ENCODE data around the gene METTL23. TPM values are rescaled to one million over a fixed set of nuclear protein-coding genes. Genes with fewer than 3 reads are reported as not detected.

METTL23 gene
- polyA plus RNA-seq, 3 donors = 37.9 to 71.3 (median 56.5) TPM

GRCh38 chr17:76740329-76741118, 13.9 kb downstream of the METTL23 start:
- H3K27ac ChIP-seq (ENCODE audit: low read depth in 1 of 2, low read length in 2 of 2) = no peak overlapping the region
- peaks cover 16% of the 10 kb centered on the region for H4K20me1 ChIP-seq (ENCODE audit: insufficient read depth, low read length)
- no peak overlapping the region for H2AFZ ChIP-seq (ENCODE audit: insufficient read depth, low read depth, low read length, poor library complexity, severe bottlenecking)
- 100% methylated on average over 1 of the region's 5 CpGs for WGBS (ENCODE audit: insufficient coverage)
- peaks cover 14 to 18% of the 10 kb centered on the region in 2 donors for H3K4me1 ChIP-seq (ENCODE audit: control insufficient read depth in 1 of 2, insufficient read depth in 2 of 2, low read length in 2 of 2)
- intact Hi-C loops (cut with micrococcal nuclease) = no loop called here
- no peak for DNase-seq
- peaks cover 36 to 53% of the 10 kb centered on the region in 2 donors for H3K36me3 ChIP-seq (replicated peaks in 1 of 2; ENCODE audit: control insufficient read depth in 1 of 2, insufficient read depth in 2 of 2, low read length in 2 of 2)
- no peak overlapping the region for H3K4me3 ChIP-seq (replicated peaks in 1 of 3; ENCODE audit: low read depth in 2 of 3, low read length in 3 of 3)
- TF ChIP-seq, protein P1, sequence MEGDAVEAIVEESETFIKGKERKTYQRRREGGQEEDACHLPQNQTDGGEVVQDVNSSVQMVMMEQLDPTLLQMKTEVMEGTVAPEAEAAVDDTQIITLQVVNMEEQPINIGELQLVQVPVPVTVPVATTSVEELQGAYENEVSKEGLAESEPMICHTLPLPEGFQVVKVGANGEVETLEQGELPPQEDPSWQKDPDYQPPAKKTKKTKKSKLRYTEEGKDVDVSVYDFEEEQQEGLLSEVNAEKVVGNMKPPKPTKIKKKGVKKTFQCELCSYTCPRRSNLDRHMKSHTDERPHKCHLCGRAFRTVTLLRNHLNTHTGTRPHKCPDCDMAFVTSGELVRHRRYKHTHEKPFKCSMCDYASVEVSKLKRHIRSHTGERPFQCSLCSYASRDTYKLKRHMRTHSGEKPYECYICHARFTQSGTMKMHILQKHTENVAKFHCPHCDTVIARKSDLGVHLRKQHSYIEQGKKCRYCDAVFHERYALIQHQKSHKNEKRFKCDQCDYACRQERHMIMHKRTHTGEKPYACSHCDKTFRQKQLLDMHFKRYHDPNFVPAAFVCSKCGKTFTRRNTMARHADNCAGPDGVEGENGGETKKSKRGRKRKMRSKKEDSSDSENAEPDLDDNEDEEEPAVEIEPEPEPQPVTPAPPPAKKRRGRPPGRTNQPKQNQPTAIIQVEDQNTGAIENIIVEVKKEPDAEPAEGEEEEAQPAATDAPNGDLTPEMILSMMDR (IDR thresholded peaks at IDR 0.05) = no peak
- no peaks in the 10 kb centered on the region for H3K9me3 ChIP-seq (replicated peaks in 1 of 2; ENCODE audit: control insufficient read depth in 1 of 2, insufficient read depth in 1 of 2, low read length in 2 of 2)
- peaks cover 35% of the 10 kb centered on the region for H3K79me2 ChIP-seq (ENCODE audit: insufficient read depth, low read length)
- no peaks in the 10 kb centered on the region for H3K27me3 ChIP-seq (ENCODE audit: control insufficient read depth in 2 of 2, insufficient read depth in 2 of 2, low read length in 2 of 2)
- Mint-ChIP-seq H3K27ac (peak overlapping the region in 1 of 7 donors; percentile 2), H3K36me3 (peaks cover 43 to 53% of the 10 kb centered on the region in 2 donors), H3K4me1 (peaks cover 15% of the 10 kb centered on the region), H3K27me3 (ENCODE audit: low read depth in 3 of 3) (peaks cover 0 to 2% (median 0%) of the 10 kb centered on the region in 3 donors), H3K9me3 (peaks cover 0 to 2% (median 0%) of the 10 kb centered on the region in 7 donors), H3K4me3 (no peak overlapping the region)
- H3K4me2 ChIP-seq (replicated peaks; ENCODE audit: extremely low read depth, low read length, poor library complexity, severe bottlenecking) = no peak overlapping the region
- no peak overlapping the region for H3K9ac ChIP-seq (ENCODE audit: insufficient read depth, low read length, poor library complexity, severe bottlenecking)

DNA sequence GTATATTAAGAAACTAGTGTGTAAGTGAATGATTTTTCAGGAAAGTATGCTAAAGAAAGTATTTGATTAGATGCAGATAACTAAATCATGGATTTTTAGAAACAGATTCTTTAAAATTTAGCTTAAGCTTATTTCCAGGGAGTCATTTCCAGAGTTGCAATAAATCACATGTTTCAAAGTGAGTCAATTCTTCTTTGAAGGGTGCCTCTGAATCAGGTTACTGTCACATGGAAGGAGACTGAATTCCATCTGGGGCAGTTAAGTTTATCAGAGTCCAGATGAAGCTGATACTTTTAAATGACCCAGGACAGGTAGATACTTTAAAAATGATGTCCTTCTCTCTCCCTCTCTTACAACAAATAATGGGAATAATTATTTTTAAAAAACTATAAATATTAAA, 16.3 kb downstream of the METTL23 start:
- H3K4me1 Mint-ChIP-seq = peaks cover 13% of the 10 kb centered on the region
- intact Hi-C loops (cut with micrococcal nuclease) = no loop called here
- H2AFZ ChIP-seq (ENCODE audit: insufficient read depth, low read depth, low read length, poor library complexity, severe bottlenecking) = no peak overlapping the region
- no peaks in the 10 kb centered on the region for H3K9me3 Mint-ChIP-seq
- no peaks in the 10 kb centered on the region for H3K9me3 ChIP-seq (replicated peaks in 1 of 2; ENCODE audit: control insufficient read depth in 1 of 2, insufficient read depth in 1 of 2, low read length in 2 of 2)
- peaks cover 18% of the 10 kb centered on the region for H3K79me2 ChIP-seq (ENCODE audit: insufficient read depth, low read length)
- peaks cover 51 to 70% of the 10 kb centered on the region in 2 donors for H3K36me3 Mint-ChIP-seq
- no peak for DNase-seq
- H3K4me3 ChIP-seq (replicated peaks in 1 of 3; ENCODE audit: low read depth in 2 of 3, low read length in 3 of 3) = no peak overlapping the region
- H3K36me3 ChIP-seq (replicated peaks in 1 of 2; ENCODE audit: control insufficient read depth in 1 of 2, insufficient read depth in 2 of 2, low read length in 2 of 2) = peaks cover 44 to 71% of the 10 kb centered on the region in 2 donors
- H3K27ac ChIP-seq (ENCODE audit: low read depth in 1 of 2, low read length in 2 of 2) = no peak overlapping the region
- TF ChIP-seq, protein P1 (IDR thresholded peaks at IDR 0.05) = no peak
- H3K4me3 Mint-ChIP-seq = no peak overlapping the region
- H3K4me2 ChIP-seq (replicated peaks; ENCODE audit: extremely low read depth, low read length, poor library complexity, severe bottlenecking) = no peak overlapping the region
- no peak overlapping the region for H3K9ac ChIP-seq (ENCODE audit: insufficient read depth, low read length, poor library complexity, severe bottlenecking)
- no peaks in the 10 kb centered on the region for H3K27me3 ChIP-seq (ENCODE audit: control insufficient read depth in 2 of 2, insufficient read depth in 2 of 2, low read length in 2 of 2)
- H3K27ac Mint-ChIP-seq = no peak overlapping the region
- H3K27me3 Mint-ChIP-seq (ENCODE audit: low read depth in 3 of 3) = no peaks in the 10 kb centered on the region
- H3K4me1 ChIP-seq (ENCODE audit: control insufficient read depth in 1 of 2, insufficient read depth in 2 of 2, low read length in 2 of 2) = peaks cover 10 to 13% of the 10 kb centered on the region in 2 donors
- H4K20me1 ChIP-seq (ENCODE audit: insufficient read depth, low read length) = peaks cover 3% of the 10 kb centered on the region

All from CD14-positive monocyte (primary cell).